C4-2B (cell line): ENCODE measurements around the gene SPNS2.

Experiments used
- H3K27ac ChIP-seq: fragments of 450-650 bp; 2 replicates; pipeline ENCODE4 v1.5.1; 2017
- ZFX ChIP-seq: fragments of 450-650 bp; IDR thresholded peaks from 2 replicates; pipeline ENCODE4 v1.6.1; 2017
- TF ChIP-seq, protein P1 (sequence below): fragments of 450-650 bp; conservative IDR thresholded peaks from 2 replicates; pipeline ENCODE4 v1.5.1; 2017; ENCODE audit warnings: mild to moderate bottlenecking

Gene SPNS2

DNA sequence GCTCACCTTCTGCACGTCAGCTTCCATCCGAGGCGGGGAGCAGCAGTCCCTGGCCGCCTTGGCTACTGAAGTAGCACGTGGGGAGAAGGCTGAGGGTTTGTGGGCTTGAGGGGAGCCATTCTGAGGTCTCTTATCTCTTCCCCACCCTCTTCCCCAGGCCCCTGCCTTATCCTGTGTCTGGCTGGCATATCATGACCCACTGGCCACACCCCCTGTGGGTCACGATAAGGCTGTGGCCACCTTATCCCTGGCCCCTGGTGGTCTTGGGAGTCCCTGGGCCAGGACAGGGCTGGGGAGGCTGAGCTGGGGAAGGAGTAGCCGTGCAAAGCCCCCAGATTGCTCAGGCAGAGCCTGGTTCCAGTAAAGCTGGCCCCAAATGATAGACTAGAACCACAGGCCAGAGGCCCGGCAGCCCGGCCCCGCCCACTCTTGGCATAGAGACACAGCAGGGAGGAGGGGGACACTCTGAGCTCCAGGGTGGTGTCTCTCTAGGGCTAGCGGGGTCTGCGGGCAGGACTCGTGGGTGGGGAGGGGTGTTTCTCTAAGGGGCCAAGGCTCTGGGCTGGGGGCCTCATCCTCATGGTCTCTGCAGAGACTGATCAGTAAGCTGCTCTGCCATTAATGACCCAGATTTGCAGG, 7.6 kb downstream of the SPNS2 start:
- H3K27ac ChIP-seq = no peak overlapping the region
- no peak for TF ChIP-seq ZFX
- TF ChIP-seq, protein P1, sequence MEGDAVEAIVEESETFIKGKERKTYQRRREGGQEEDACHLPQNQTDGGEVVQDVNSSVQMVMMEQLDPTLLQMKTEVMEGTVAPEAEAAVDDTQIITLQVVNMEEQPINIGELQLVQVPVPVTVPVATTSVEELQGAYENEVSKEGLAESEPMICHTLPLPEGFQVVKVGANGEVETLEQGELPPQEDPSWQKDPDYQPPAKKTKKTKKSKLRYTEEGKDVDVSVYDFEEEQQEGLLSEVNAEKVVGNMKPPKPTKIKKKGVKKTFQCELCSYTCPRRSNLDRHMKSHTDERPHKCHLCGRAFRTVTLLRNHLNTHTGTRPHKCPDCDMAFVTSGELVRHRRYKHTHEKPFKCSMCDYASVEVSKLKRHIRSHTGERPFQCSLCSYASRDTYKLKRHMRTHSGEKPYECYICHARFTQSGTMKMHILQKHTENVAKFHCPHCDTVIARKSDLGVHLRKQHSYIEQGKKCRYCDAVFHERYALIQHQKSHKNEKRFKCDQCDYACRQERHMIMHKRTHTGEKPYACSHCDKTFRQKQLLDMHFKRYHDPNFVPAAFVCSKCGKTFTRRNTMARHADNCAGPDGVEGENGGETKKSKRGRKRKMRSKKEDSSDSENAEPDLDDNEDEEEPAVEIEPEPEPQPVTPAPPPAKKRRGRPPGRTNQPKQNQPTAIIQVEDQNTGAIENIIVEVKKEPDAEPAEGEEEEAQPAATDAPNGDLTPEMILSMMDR = no peak

GRCh38 chr17:4506892-4507291, 8.2 kb downstream of the SPNS2 start:
- TF ChIP-seq, protein P1 = no peak
- no peak for TF ChIP-seq ZFX
- H3K27ac ChIP-seq = no peak overlapping the region

DNA sequence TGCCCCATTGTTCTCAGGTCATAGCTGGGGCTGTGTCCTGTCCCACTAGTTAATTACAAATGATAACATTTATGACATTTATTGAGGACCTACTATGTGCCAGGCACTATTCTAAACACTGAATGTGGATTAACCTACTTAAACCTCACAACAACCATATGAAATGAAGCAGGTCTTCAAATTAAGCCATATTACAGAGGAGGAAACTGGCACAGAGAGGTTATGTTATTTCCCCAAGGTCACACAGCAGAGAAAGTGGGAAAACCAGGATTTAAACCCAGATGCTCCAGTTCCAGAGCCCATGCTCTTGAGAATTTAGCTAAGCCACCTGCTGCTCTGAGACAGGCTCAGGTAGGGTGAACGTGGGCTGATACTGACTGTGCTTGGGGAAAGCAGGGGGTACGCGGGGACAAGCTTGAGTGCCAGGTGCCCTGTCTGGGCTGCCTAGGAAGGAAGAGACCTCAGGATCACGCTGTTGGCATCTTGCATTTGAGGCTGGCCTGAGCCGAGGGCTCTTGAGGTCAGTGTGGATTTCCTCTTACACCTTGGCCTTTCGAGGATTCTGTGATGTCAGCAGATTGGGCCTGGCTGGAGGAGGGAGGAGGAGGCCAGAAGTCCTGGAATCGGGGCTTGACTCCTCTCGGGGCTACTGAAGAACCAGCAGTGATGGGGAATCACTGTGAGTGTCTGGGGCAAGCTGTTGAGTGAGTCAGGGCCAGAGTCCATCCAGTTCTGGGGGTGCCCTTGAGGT, 8.9 kb downstream of the SPNS2 start:
- H3K27ac ChIP-seq = no peak overlapping the region
- no peak for TF ChIP-seq ZFX
- TF ChIP-seq, protein P1 = no peak

GRCh38 chr17:4508207-4508606, 9.5 kb downstream of the SPNS2 start:
- H3K27ac ChIP-seq = no peak overlapping the region
- no peak for TF ChIP-seq ZFX
- TF ChIP-seq, protein P1 = no peak

DNA sequence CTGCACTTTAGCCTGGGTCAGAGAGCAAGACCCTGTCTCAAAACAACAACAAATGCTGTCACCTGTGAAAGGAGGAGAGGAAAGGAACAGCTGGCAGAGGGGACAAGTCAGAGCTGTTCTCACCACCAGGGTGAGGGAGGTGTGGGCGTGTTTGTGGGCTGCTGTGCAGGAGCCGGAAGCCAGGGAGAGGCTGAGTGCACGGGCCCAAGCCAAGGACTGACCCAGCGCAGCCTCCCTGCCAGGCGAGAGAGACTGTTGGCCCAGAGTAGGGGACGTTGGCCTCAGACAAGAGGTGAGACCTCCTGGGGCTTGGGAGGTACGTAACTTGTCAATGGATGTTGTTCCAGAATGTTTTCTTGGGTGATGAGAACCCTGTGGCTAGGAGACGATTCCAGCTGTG, 10.7 kb downstream of the SPNS2 start:
- H3K27ac ChIP-seq = no peak overlapping the region
- TF ChIP-seq ZFX = no peak
- TF ChIP-seq, protein P1 = no peak

GRCh38 chr17:4509923-4510617, 11.4 kb downstream of the SPNS2 start:
- no peak overlapping the region for H3K27ac ChIP-seq
- TF ChIP-seq, protein P1 = no peak
- no peak for TF ChIP-seq ZFX

DNA sequence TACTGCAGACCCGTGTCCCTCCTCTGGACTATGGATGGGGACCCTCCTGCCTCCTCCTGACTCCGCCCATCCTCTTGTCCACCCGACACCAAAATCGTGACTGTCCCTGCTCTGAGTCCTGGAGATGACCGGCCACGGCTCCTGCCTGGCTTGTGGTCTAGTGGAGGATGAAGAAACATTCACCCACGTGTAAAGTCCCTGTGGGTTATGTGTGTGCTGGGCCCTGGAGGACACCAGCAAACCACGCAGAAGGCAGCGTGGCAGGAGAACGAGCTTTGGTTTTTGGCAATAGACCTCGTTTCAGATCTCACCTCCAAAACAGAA, 11.9 kb downstream of the SPNS2 start:
- TF ChIP-seq, protein P1 = no peak
- TF ChIP-seq ZFX = no peak
- H3K27ac ChIP-seq = no peak overlapping the region
